Mesodermal cell (in vitro differentiated cells): ENCODE results near the gene DLG3. TPM values are rescaled to one million over a fixed set of nuclear protein-coding genes. Genes with fewer than 3 reads are reported as not detected.
"Not testable (repeated sequence)": the region's sequence is repeated elsewhere in the genome, so short reads cannot be mapped to it uniquely, and the experiment has no call there.

Experiments used
- H3K27ac ChIP-seq: 2 replicates; pipeline ENCODE4 v1.7.0; 2013; ENCODE audit warnings: mild to moderate bottlenecking, low read depth, low read length, moderate library complexity; ENCODE audit not compliant: severe bottlenecking
- H3K36me3 ChIP-seq: 2 replicates; pipeline ENCODE4 v1.7.1; 2013; ENCODE audit warnings: mild to moderate bottlenecking, low read length, moderate library complexity; ENCODE audit not compliant: control insufficient read depth, insufficient read depth
- H3K4me1 ChIP-seq: one replicate; pipeline ENCODE4 v1.7.1; 2013; ENCODE audit warnings: mild to moderate bottlenecking, low read length; ENCODE audit not compliant: insufficient read depth, control insufficient read depth, poor library complexity, severe bottlenecking
- H3K4me3 ChIP-seq: 2 replicates; pipeline ENCODE4 v1.7.0; 2013; ENCODE audit warnings: low read length, control low read depth, mild to moderate bottlenecking; ENCODE audit not compliant: insufficient read depth, poor library complexity, severe bottlenecking; ENCODE audit errors: extremely low read depth
- H3K9me3 ChIP-seq: 2 replicates; pipeline ENCODE4 v1.7.1; 2013; ENCODE audit warnings: mild to moderate bottlenecking, low read length, moderate library complexity; ENCODE audit not compliant: control insufficient read depth
- WGBS, 2 experiments: methylation state at CpG; one replicate each; pipeline ENCODE4 v1.1.5; 2013; ENCODE audit warnings: missing lambda C conversion rate in 2 of 2; ENCODE audit not compliant: insufficient coverage in 2 of 2; 5-methylcytosine and 5-hydroxymethylcytosine counted together
- polyA plus RNA-seq, 2 experiments: library from polyadenylated mRNA; stranded (reverse); fragments of 50-300 nt; gene quantifications; one replicate each; pipeline ENCODE4 v1.2.3, GENCODE V29; 2013

The DLG3 gene
- polyA plus RNA-seq (2013, experiment 1 of 2) = 22.7 TPM
- polyA plus RNA-seq (2013, experiment 2 of 2) = 26.9 TPM

GRCh38 chrX:70444326-70444945 is at the start of gene DLG3:
Gene DLG3, plus strand, starts transcription at chrX:70444835. Its CDS starts 367 bp downstream, at chrX:70445202.
- Histone ChIP-seq H3K36me3 (no peaks in the 10 kb centered on the region), H3K4me1 (no peaks in the 10 kb centered on the region), H3K9me3 (no peaks in the 10 kb centered on the region), H3K27ac (no peak within 1 kb of the TSS), H3K4me3 (no peak within 1 kb of the TSS)
- WGBS, 2 experiments = 0% methylated on average over 3 of the region's 21 CpGs; no CpG with 5 or more reads in 1 of the 2 experiments

GRCh38 chrX:70398899-70399298 is 45.7 kb upstream of the DLG3 start:
- 89 to 92% methylated on average over 1 to 2 of the region's 4 CpGs for WGBS, 2 experiments
- Histone ChIP-seq H3K4me1 (no peaks in the 10 kb centered on the region), H3K36me3 (peaks cover 21% of the 10 kb centered on the region), H3K9me3 (no peaks in the 10 kb centered on the region), H3K27ac (no peak overlapping the region), H3K4me3 (no peak overlapping the region)

- not testable (repeated sequence) for H3K9me3 ChIP-seq, H3K4me1 ChIP-seq, H3K27ac ChIP-seq, H3K4me3 ChIP-seq
- H3K36me3 ChIP-seq = peaks cover 28% of the 10 kb centered on the region
- no CpG with 5 or more reads among the region's 3 CpGs for WGBS, 2 experiments
Observed at GRCh38 chrX:70400181-70400580, 44.5 kb upstream of the DLG3 start.

- WGBS, 2 experiments = no CpG with 5 or more reads among the region's 2 CpGs
- H3K9me3 ChIP-seq = no peaks in the 10 kb centered on the region
- no peaks in the 10 kb centered on the region for H3K4me1 ChIP-seq
- no peak overlapping the region for H3K27ac ChIP-seq
- H3K4me3 ChIP-seq = no peak overlapping the region
- peaks cover 40% of the 10 kb centered on the region for H3K36me3 ChIP-seq
Observed at GRCh38 chrX:70402721-70403120, 41.9 kb upstream of the DLG3 start.

- Histone ChIP-seq H3K4me3 (no peak overlapping the region), H3K4me1 (no peaks in the 10 kb centered on the region), H3K27ac (no peak overlapping the region), H3K36me3 (peaks cover 51% of the 10 kb centered on the region), H3K9me3 (no peaks in the 10 kb centered on the region)
- no CpG with 5 or more reads among the region's 1 CpG for WGBS, 2 experiments
Observed at GRCh38 chrX:70405003-70405402, 39.6 kb upstream of the DLG3 start.

- Histone ChIP-seq H3K36me3 (peaks cover 40% of the 10 kb centered on the region), H3K4me1 (no peaks in the 10 kb centered on the region), H3K4me3 (no peak overlapping the region), H3K9me3 (no peaks in the 10 kb centered on the region), H3K27ac (no peak overlapping the region)
- 100% methylated on average over 1 of the region's 2 CpGs for whole genome bisulfite sequencing, 2 experiments
Observed at GRCh38 chrX:70410921-70411320, 33.7 kb upstream of the DLG3 start.

- Histone ChIP-seq H3K4me3 (no peak overlapping the region), H3K36me3 (peaks cover 34% of the 10 kb centered on the region), H3K9me3 (no peaks in the 10 kb centered on the region), H3K4me1 (no peaks in the 10 kb centered on the region), H3K27ac (no peak overlapping the region)
- WGBS, 2 experiments = no CpG with 5 or more reads among the region's 3 CpGs
Observed at GRCh38 chrX:70411475-70411874, 33.2 kb upstream of the DLG3 start.

GRCh38 chrX:70421618-70422017 is 23.0 kb upstream of the DLG3 start:
- no CpG with 5 or more reads among the region's 2 CpGs for WGBS, 2 experiments
- Histone ChIP-seq H3K36me3 (peaks cover 19% of the 10 kb centered on the region), H3K4me1 (no peaks in the 10 kb centered on the region), H3K27ac (no peak overlapping the region), H3K9me3 (no peaks in the 10 kb centered on the region), H3K4me3 (no peak overlapping the region)

GRCh38 chrX:70422851-70423341 is 21.7 kb upstream of the DLG3 start, which contains the start of gene GDPD2:
Gene GDPD2, plus strand, starts transcription at chrX:70423314. Its CDS starts 1,671 bp downstream, at chrX:70424985.
- H3K9me3 ChIP-seq = no peaks in the 10 kb centered on the region
- H3K27ac ChIP-seq = no peak within 1 kb of the TSS
- peaks cover 17% of the 10 kb centered on the region for H3K36me3 ChIP-seq
- no peaks in the 10 kb centered on the region for H3K4me1 ChIP-seq
- 0 to 7% methylated on average over 1 to 3 of the region's 11 CpGs for WGBS, 2 experiments
- no peak within 1 kb of the TSS for H3K4me3 ChIP-seq

GRCh38 chrX:70423936-70424675 is 20.5 kb upstream of the DLG3 start:
- H3K36me3 ChIP-seq = peaks cover 9% of the 10 kb centered on the region
- H3K9me3 ChIP-seq = no peaks in the 10 kb centered on the region
- 40% methylated on average over 1 of the region's 10 CpGs; no CpG with 5 or more reads in 1 of the 2 experiments for whole genome bisulfite sequencing, 2 experiments
- H3K27ac ChIP-seq = no peak overlapping the region
- H3K4me3 ChIP-seq = no peak overlapping the region
- H3K4me1 ChIP-seq = no peaks in the 10 kb centered on the region

- Histone ChIP-seq H3K27ac (no peak overlapping the region), H3K36me3 (peaks cover 2% of the 10 kb centered on the region), H3K9me3 (no peaks in the 10 kb centered on the region), H3K4me3 (no peak overlapping the region), H3K4me1 (no peaks in the 10 kb centered on the region)
- WGBS, 2 experiments = 83% methylated on average over 1 of the region's 10 CpGs; no CpG with 5 or more reads in 1 of the 2 experiments
Observed at GRCh38 chrX:70424801-70425200, 19.8 kb upstream of the DLG3 start.
